GM21619 (cell line): ENCODE measurements around the gene SLC25A38.
A peak's percentile ranks its signal among the peaks of the same experiment; 100 is the strongest.
"Not testable (repeated sequence)": the region's sequence is repeated elsewhere in the genome, so short reads cannot be mapped to it uniquely, and the experiment has no call there.

Source experiments
- ATAC-seq: cut with Tn5 transposase; IDR thresholded peaks from one replicate; pipeline ENCODE4 v1.9.1; 2021; ENCODE audit not compliant: unreplicated experiment

The SLC25A38 gene

GRCh38 chr3:39383045-39383880, at the start of gene SLC25A38:
SLC25A38 (plus strand) TSS chr3:39383370; CDS start chr3:39383725, 355 bp downstream.
- ATAC-seq: peak; percentile 75

- ATAC-seq: no peak
These were observed 49.6 kb upstream of the SLC25A38 start for GRCh38 chr3:39333607-39334006.

- no peak for ATAC-seq
These were observed 49.0 kb upstream of the SLC25A38 start for GRCh38 chr3:39334205-39334604.

GRCh38 chr3:39338201-39338600, 45.0 kb upstream of the SLC25A38 start:
- no peak for ATAC-seq

- ATAC-seq: no peak
These were observed 44.1 kb upstream of the SLC25A38 start for GRCh38 chr3:39339086-39339485.

- ATAC-seq: no peak
These were observed 40.0 kb upstream of the SLC25A38 start for GRCh38 chr3:39343076-39343717.

GRCh38 chr3:39343760-39344159, 39.4 kb upstream of the SLC25A38 start:
- ATAC-seq: no peak

GRCh38 chr3:39344746-39345344, 38.3 kb upstream of the SLC25A38 start:
- no peak for ATAC-seq

GRCh38 chr3:39346785-39347585, 36.2 kb upstream of the SLC25A38 start:
- ATAC-seq: peak; percentile 88

- no peak for ATAC-seq
These were observed 35.6 kb upstream of the SLC25A38 start for GRCh38 chr3:39347586-39347876.

GRCh38 chr3:39349080-39349479, 34.1 kb upstream of the SLC25A38 start:
- ATAC-seq: no peak

- no peak for ATAC-seq
These were observed 32.5 kb upstream of the SLC25A38 start for GRCh38 chr3:39350714-39351113.

- not testable (repeated sequence) for ATAC-seq
These were observed 32.0 kb upstream of the SLC25A38 start for GRCh38 chr3:39351134-39351533.

- ATAC-seq: not testable (repeated sequence)
These were observed 29.8 kb upstream of the SLC25A38 start for GRCh38 chr3:39353168-39353927.

- no peak for ATAC-seq
These were observed 24.8 kb upstream of the SLC25A38 start for GRCh38 chr3:39358333-39358732.

- ATAC-seq: no peak
These were observed 21.8 kb upstream of the SLC25A38 start for GRCh38 chr3:39361252-39361927.

- no peak for ATAC-seq
These were observed 21.0 kb upstream of the SLC25A38 start for GRCh38 chr3:39362192-39362591.

- no peak for ATAC-seq
These were observed 20.4 kb upstream of the SLC25A38 start for GRCh38 chr3:39362812-39363211.

- not testable (repeated sequence) for ATAC-seq
These were observed 12.7 kb upstream of the SLC25A38 start for GRCh38 chr3:39370450-39370849.

- no peak for ATAC-seq
These were observed 10.3 kb upstream of the SLC25A38 start for GRCh38 chr3:39372833-39373232.
